NCI-H1105 (cell line): ENCODE measurements around the gene AGTRAP.

Experiments
- DNase-seq: peaks from one replicate; lab custom pipeline; 2025; lab: John Stamatoyannopoulos, UW

The AGTRAP gene

DNA sequence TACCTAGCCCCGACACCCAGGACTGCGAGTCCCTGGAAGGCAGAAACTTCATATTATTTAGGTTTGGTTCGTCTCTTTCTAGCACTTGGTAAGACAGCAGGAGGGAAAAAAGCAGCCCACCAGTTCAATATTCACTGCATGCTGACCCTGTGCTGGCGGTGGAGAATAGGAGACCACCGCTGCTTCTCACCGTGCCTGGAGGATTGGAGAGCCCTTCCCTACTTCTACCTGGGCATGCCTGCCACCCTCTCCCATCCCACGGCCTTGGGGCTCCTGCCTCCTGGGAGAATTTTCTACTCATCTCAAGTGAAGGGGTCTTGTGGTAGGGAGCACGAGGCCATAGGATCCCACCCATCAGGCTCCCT is 64.4 kb downstream of the AGTRAP start:
- DNase-seq = no peak
